Measurements from ENCODE around the gene TRPM4.
"Not testable (repeated sequence)": the region's sequence is repeated elsewhere in the genome, so short reads cannot be mapped to it uniquely, and the experiment has no call there.

Gene TRPM4

GRCh38 chr19:49119411-49120324 is 37.9 kb upstream of the TRPM4 start, which contains the start of gene PPFIA3:
PPFIA3 (plus strand) TSS chr19:49119544; CDS start chr19:49127874, 8,330 bp downstream.
- Mint-ChIP-seq H3K4me3 (peak within 1 kb of the TSS; percentile 83), H3K9me3 (no peaks in the 10 kb centered on the region), H3K27me3 (peaks cover 9% of the 10 kb centered on the region), H3K36me3 (no peaks in the 10 kb centered on the region), H3K4me1 (peaks cover 32% of the 10 kb centered on the region), H3K27ac (peak within 1 kb of the TSS; percentile 90)
- DNase-seq (ENCODE audit: low spot score in 2 of 2) (peak; percentile 26 to 54), ATAC-seq (ENCODE audit: low read depth) (no peak)

- Mint-ChIP-seq H3K9me3 (no peaks in the 10 kb centered on the region), H3K4me3 (peak overlapping the region; percentile 79), H3K27me3 (peaks cover 9% of the 10 kb centered on the region), H3K4me1 (peaks cover 28% of the 10 kb centered on the region), H3K27ac (no peak overlapping the region), H3K36me3 (no peaks in the 10 kb centered on the region)
- no peak for ATAC-seq (ENCODE audit: low read depth)
- DNase-seq (ENCODE audit: low spot score in 2 of 2), result no peak
These were observed 37.3 kb upstream of the TRPM4 start for GRCh38 chr19:49120325-49120683.

DNA sequence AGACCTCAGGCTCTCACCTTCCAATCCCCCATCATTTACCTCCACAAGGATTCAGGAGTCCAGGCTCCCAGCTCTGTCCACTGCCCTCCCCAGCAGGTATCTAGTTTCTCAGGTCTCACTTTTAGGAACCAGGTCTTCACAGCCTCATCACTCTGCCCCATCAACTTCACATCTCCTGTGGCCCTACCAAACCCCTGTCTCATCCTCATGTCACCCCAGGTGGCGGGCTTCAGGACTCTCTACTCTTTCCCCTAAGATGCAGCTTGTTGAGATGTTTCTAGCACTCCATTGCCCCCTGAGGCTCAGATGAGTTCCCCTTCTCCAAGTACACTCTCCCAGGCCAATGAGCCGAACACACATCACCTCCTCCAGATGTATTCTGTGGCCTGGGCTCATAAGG is 36.7 kb upstream of the TRPM4 start:
- no peak overlapping the region for H3K27ac Mint-ChIP-seq
- no peaks in the 10 kb centered on the region for H3K36me3 Mint-ChIP-seq
- H3K4me1 Mint-ChIP-seq, result peaks cover 28% of the 10 kb centered on the region
- H3K4me3 Mint-ChIP-seq, result peak overlapping the region; percentile 79
- no peaks in the 10 kb centered on the region for H3K9me3 Mint-ChIP-seq
- DNase-seq (ENCODE audit: low spot score in 2 of 2) (no peak), ATAC-seq (ENCODE audit: low read depth) (no peak)
- peaks cover 9% of the 10 kb centered on the region for H3K27me3 Mint-ChIP-seq

DNA sequence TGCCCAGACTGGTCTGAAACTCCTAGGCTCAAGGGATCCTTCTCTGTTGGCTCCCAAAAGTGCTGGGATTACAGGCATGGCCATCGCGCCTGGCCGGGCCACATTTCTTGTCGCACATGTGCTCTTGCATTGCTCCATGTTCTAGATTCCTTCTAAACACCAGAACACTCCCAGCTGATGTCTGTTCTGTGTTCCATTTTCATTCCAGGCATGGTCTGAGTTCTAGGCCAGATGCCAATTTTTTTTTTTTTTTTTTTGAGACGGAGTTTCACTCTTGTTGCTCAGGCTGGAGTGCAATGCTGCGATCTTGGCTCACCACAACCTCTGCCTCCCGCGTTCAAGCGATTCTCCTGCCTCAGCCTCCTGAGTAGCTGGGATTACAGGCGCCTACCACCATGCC is 35.8 kb upstream of the TRPM4 start:
- ATAC-seq (ENCODE audit: low read depth); H3K27ac Mint-ChIP-seq; H3K9me3 Mint-ChIP-seq; H3K27me3 Mint-ChIP-seq; H3K4me3 Mint-ChIP-seq; H3K36me3 Mint-ChIP-seq; DNase-seq (ENCODE audit: low spot score in 2 of 2): not testable (repeated sequence)
- H3K4me1 Mint-ChIP-seq, result peaks cover 21% of the 10 kb centered on the region

DNA sequence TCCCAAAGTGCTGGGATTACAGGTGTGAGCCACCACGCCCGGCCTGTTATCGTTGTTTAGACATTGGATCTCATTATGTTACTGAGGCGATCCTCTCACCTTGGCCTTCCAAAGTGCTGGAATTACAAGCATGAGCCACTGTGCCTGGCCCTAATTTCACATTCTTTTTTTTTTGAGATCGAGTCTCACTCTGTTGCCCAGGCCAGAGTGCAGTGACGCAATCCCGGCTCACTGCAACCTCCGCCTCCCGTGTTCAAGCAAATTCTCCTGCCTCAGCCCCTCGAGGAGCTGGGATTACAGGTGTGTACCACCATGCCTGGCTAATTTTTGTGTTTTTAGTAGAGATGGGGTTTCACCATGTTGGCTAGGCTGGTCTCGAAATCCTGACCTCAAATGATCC is 34.3 kb upstream of the TRPM4 start:
- not testable (repeated sequence) for DNase-seq (ENCODE audit: low spot score in 2 of 2); H3K36me3 Mint-ChIP-seq; H3K27me3 Mint-ChIP-seq; H3K4me3 Mint-ChIP-seq; ATAC-seq (ENCODE audit: low read depth); H3K27ac Mint-ChIP-seq; H3K9me3 Mint-ChIP-seq
- H3K4me1 Mint-ChIP-seq, result peaks cover 15% of the 10 kb centered on the region

- peaks cover 9% of the 10 kb centered on the region for H3K27me3 Mint-ChIP-seq
- H3K27ac Mint-ChIP-seq, result no peak overlapping the region
- ATAC-seq (ENCODE audit: low read depth) (no peak), DNase-seq (ENCODE audit: low spot score in 2 of 2) (no peak)
- H3K4me3 Mint-ChIP-seq, result no peak overlapping the region
- no peaks in the 10 kb centered on the region for H3K36me3 Mint-ChIP-seq
- no peaks in the 10 kb centered on the region for H3K9me3 Mint-ChIP-seq
- peaks cover 17% of the 10 kb centered on the region for H3K4me1 Mint-ChIP-seq
These were observed 32.4 kb upstream of the TRPM4 start for GRCh38 chr19:49125025-49125731.

GRCh38 chr19:49126575-49126974 is 31.0 kb upstream of the TRPM4 start:
- DNase-seq (ENCODE audit: low spot score in 2 of 2) (no peak), ATAC-seq (ENCODE audit: low read depth) (no peak)
- Mint-ChIP-seq H3K36me3 (no peaks in the 10 kb centered on the region), H3K9me3 (no peaks in the 10 kb centered on the region), H3K27me3 (peaks cover 2% of the 10 kb centered on the region), H3K4me1 (peaks cover 9% of the 10 kb centered on the region), H3K4me3 (peak overlapping the region; percentile 17), H3K27ac (no peak overlapping the region)

- H3K4me1 Mint-ChIP-seq; H3K9me3 Mint-ChIP-seq; H3K4me3 Mint-ChIP-seq; ATAC-seq (ENCODE audit: low read depth); H3K36me3 Mint-ChIP-seq; H3K27me3 Mint-ChIP-seq; DNase-seq (ENCODE audit: low spot score in 2 of 2); H3K27ac Mint-ChIP-seq: not testable (repeated sequence)
These were observed 30.4 kb upstream of the TRPM4 start for GRCh38 chr19:49127225-49127624.

GRCh38 chr19:49127674-49128544 is 29.7 kb upstream of the TRPM4 start:
- DNase-seq (ENCODE audit: low spot score in 2 of 2), result peak; percentile 87 to 90
- Mint-ChIP-seq H3K9me3 (no peaks in the 10 kb centered on the region), H3K4me1 (peaks cover 7% of the 10 kb centered on the region), H3K27me3 (no peaks in the 10 kb centered on the region), H3K4me3 (peak overlapping the region; percentile 88), H3K27ac (peak overlapping the region; percentile 9), H3K36me3 (no peaks in the 10 kb centered on the region)
- peak; percentile 92 for ATAC-seq (ENCODE audit: low read depth)

DNA sequence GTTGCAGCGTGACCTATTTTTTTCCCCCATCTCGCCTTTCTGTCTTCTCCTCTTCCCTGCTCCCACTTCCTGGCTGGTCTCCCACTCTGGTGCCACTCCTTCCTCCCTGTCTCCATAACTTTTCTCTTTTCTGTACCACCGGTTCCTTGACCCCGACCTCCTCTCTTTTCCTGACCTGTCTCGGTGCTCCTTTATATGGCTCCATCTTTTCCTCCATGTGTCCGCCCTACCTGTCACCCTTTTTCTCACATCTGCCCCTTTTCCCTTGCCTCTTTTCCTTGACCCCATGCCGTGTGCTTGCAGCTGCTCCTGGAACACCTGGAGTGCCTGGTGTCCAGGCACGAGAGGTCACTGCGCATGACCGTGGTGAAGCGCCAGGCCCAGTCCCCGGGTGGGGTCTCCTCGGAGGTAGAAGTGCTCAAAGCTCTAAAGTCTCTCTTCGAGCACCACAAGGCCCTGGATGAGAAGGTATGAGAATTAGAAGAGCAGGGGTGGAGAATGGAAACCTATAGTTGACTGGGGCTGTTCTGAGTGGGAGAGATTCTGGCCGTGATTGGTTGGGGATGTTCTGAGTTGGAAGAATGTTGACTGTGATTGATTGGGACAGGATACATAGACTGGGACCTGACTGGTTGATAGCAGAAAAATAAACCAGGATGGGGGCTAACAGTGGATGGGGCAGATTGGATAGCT is 28.9 kb upstream of the TRPM4 start:
- ATAC-seq (ENCODE audit: low read depth) (no peak), DNase-seq (ENCODE audit: low spot score in 2 of 2) (no peak)
- no peak overlapping the region for H3K27ac Mint-ChIP-seq
- H3K36me3 Mint-ChIP-seq, result peaks cover 1% of the 10 kb centered on the region
- H3K27me3 Mint-ChIP-seq, result peaks cover 4% of the 10 kb centered on the region
- no peaks in the 10 kb centered on the region for H3K9me3 Mint-ChIP-seq
- peak overlapping the region; percentile 63 for H3K4me3 Mint-ChIP-seq
- H3K4me1 Mint-ChIP-seq, result peaks cover 13% of the 10 kb centered on the region

GRCh38 chr19:49129238-49129583 is 28.4 kb upstream of the TRPM4 start:
- no peaks in the 10 kb centered on the region for H3K9me3 Mint-ChIP-seq
- H3K36me3 Mint-ChIP-seq, result peaks cover 1% of the 10 kb centered on the region
- H3K27ac Mint-ChIP-seq, result no peak overlapping the region
- DNase-seq (ENCODE audit: low spot score in 2 of 2) (no peak), ATAC-seq (ENCODE audit: low read depth) (no peak)
- no peak overlapping the region for H3K4me3 Mint-ChIP-seq
- H3K27me3 Mint-ChIP-seq, result peaks cover 6% of the 10 kb centered on the region
- peaks cover 15% of the 10 kb centered on the region for H3K4me1 Mint-ChIP-seq

DNA sequence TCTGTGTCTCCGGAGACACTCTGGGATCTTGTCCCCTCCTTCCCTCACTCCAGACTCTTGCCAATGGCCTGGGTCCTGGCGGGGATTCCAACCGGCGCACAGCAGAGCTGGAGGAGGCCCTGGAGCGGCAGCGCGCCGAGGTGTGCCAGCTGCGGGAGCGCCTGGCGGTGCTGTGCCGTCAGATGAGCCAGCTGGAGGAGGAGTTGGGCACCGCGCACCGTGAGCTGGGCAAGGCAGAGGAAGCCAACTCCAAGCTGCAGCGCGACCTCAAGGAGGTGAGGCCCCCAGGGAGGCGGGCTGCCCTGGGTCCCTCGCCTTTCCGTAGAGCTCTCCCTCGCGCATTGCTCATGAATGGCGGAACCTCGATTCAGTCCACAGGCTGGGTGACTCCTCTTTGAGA is 27.3 kb upstream of the TRPM4 start:
- no peak overlapping the region for H3K27ac Mint-ChIP-seq
- ATAC-seq (ENCODE audit: low read depth), result no peak
- H3K4me3 Mint-ChIP-seq, result no peak overlapping the region
- H3K36me3 Mint-ChIP-seq, result peaks cover 1% of the 10 kb centered on the region
- H3K27me3 Mint-ChIP-seq, result peaks cover 12% of the 10 kb centered on the region
- no peaks in the 10 kb centered on the region for H3K9me3 Mint-ChIP-seq
- peaks cover 15% of the 10 kb centered on the region for H3K4me1 Mint-ChIP-seq
- no peak for DNase-seq (ENCODE audit: low spot score in 2 of 2)

DNA sequence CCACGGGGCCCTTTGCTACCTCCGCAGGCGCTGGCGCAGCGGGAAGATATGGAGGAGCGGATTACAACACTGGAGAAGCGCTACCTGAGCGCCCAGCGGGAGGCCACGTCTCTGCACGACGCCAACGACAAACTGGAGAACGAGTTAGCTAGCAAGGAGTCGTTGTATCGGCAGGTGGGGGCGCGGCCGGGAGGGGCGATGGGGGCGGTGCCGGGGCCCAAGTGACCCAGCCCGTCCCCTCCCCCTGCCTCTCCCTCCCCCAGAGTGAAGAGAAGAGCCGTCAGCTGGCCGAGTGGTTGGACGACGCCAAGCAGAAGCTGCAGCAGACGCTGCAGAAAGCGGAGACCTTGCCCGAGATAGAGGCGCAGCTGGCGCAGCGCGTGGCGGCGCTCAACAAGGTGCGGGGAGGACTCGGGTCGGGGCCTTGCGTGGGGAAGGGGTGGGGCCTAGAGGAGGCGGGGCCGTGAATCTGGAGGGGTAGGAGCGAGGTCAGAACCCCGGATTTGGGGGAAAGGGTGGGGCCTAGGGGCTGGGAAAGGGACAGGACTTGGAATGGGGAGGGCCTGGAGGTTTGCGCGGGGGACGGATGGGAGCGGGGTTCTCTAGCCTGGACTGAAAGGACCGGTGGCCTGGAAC is 24.5 kb upstream of the TRPM4 start:
- H3K9me3 Mint-ChIP-seq, result no peaks in the 10 kb centered on the region
- H3K4me1 Mint-ChIP-seq, result peaks cover 13% of the 10 kb centered on the region
- DNase-seq (ENCODE audit: low spot score in 2 of 2) (no peak), ATAC-seq (ENCODE audit: low read depth) (peak; percentile 18)
- H3K36me3 Mint-ChIP-seq, result peaks cover 4% of the 10 kb centered on the region
- no peak overlapping the region for H3K27ac Mint-ChIP-seq
- peaks cover 28% of the 10 kb centered on the region for H3K27me3 Mint-ChIP-seq
- H3K4me3 Mint-ChIP-seq, result peak overlapping the region; percentile 21
